HEK293T (cell line): Measurements from ENCODE around the gene MYCL.

ENCODE experiments used
- NFRKB ChIP-seq: fragments of 450-650 bp; IDR thresholded peaks from 2 replicates; pipeline ENCODE4 v1.6.1; 2016; ENCODE audit warnings: mild to moderate bottlenecking, moderate library complexity
- SUZ12 ChIP-seq: fragments of 450-650 bp; IDR thresholded peaks from 2 replicates; pipeline ENCODE4 v1.6.1; 2016; ENCODE audit warnings: mild to moderate bottlenecking

- TF ChIP-seq SUZ12 (no peak), NFRKB (no peak)
Observed at GRCh38 chr1:39882152-39882551, 19.6 kb downstream of the MYCL start.
